ENCODE data around the gene IL12B.
"Not testable (repeated sequence)": the region's sequence is repeated elsewhere in the genome, so short reads cannot be mapped to it uniquely, and the experiment has no call there.

IL12B gene

GRCh38 chr5:159330131-159330800, at the start of gene IL12B:
IL12B (minus strand) TSS chr5:159330487; CDS start chr5:159326782, 3,705 bp downstream.
- FAIRE-seq: no peak
- no peak for DNase-seq (ENCODE audit: insufficient read length, low spot score)

- DNase-seq (ENCODE audit: insufficient read length, low spot score) (no peak), FAIRE-seq (no peak)
Measured at GRCh38 chr5:159377653-159378052, 47.4 kb upstream of the IL12B start.

- not testable (repeated sequence) for DNase-seq (ENCODE audit: insufficient read length, low spot score); FAIRE-seq
Measured at GRCh38 chr5:159367866-159368265, 37.6 kb upstream of the IL12B start.

- not testable (repeated sequence) for DNase-seq (ENCODE audit: insufficient read length, low spot score); FAIRE-seq
Measured at GRCh38 chr5:159366776-159367175, 36.5 kb upstream of the IL12B start.

GRCh38 chr5:159362220-159362619, 31.9 kb upstream of the IL12B start:
- FAIRE-seq: no peak
- DNase-seq (ENCODE audit: insufficient read length, low spot score): no peak

GRCh38 chr5:159359871-159360270, 29.6 kb upstream of the IL12B start:
- not testable (repeated sequence) for DNase-seq (ENCODE audit: insufficient read length, low spot score); FAIRE-seq

- DNase-seq (ENCODE audit: insufficient read length, low spot score) (no peak), FAIRE-seq (no peak)
Measured at GRCh38 chr5:159359408-159359807, 29.1 kb upstream of the IL12B start.

- FAIRE-seq (no peak), DNase-seq (ENCODE audit: insufficient read length, low spot score) (no peak)
Measured at GRCh38 chr5:159353661-159354252, 23.5 kb upstream of the IL12B start.

- FAIRE-seq; DNase-seq (ENCODE audit: insufficient read length, low spot score): not testable (repeated sequence)
Measured at GRCh38 chr5:159350644-159351043, 20.4 kb upstream of the IL12B start.

GRCh38 chr5:159350216-159350615, 19.9 kb upstream of the IL12B start:
- not testable (repeated sequence) for FAIRE-seq; DNase-seq (ENCODE audit: insufficient read length, low spot score)

GRCh38 chr5:159345861-159346260, 15.6 kb upstream of the IL12B start:
- no peak for FAIRE-seq
- no peak for DNase-seq (ENCODE audit: insufficient read length, low spot score)

GRCh38 chr5:159345336-159345735, 15.0 kb upstream of the IL12B start:
- FAIRE-seq (no peak), DNase-seq (ENCODE audit: insufficient read length, low spot score) (no peak)

- no peak for FAIRE-seq
Measured at GRCh38 chr5:159343295-159344094, 13.2 kb upstream of the IL12B start.

GRCh38 chr5:159342840-159343239, 12.6 kb upstream of the IL12B start:
- FAIRE-seq (no peak), DNase-seq (ENCODE audit: insufficient read length, low spot score) (no peak)

More at GRCh38 chr5:159343295-159344094, 13.2 kb upstream of the IL12B start:
- no peak for DNase-seq (ENCODE audit: insufficient read length, low spot score)

GRCh38 chr5:159341906-159342310, 11.6 kb upstream of the IL12B start:
- no peak for FAIRE-seq
- DNase-seq (ENCODE audit: insufficient read length, low spot score): no peak

- DNase-seq (ENCODE audit: insufficient read length, low spot score) (no peak), FAIRE-seq (no peak)
Measured at GRCh38 chr5:159341145-159341544, 10.9 kb upstream of the IL12B start.

- FAIRE-seq: no peak
- no peak for DNase-seq (ENCODE audit: insufficient read length, low spot score)
Measured at GRCh38 chr5:159340511-159340910, 10.2 kb upstream of the IL12B start.

GRCh38 chr5:159339460-159339859, 9.2 kb upstream of the IL12B start:
- DNase-seq (ENCODE audit: insufficient read length, low spot score): no peak
- no peak for FAIRE-seq

- FAIRE-seq (no peak), DNase-seq (ENCODE audit: insufficient read length, low spot score) (no peak)
Measured at GRCh38 chr5:159338118-159338517, 7.8 kb upstream of the IL12B start.

GRCh38 chr5:159337016-159337955, 7.0 kb upstream of the IL12B start:
- FAIRE-seq (peak; percentile 4), DNase-seq (ENCODE audit: insufficient read length, low spot score) (no peak)

Measured in GM19239 (cell line).